Dermis blood vessel endothelial cell (primary cell): ENCODE results near the gene EFCAB13. TPM values are rescaled to one million over a fixed set of nuclear protein-coding genes. Genes with fewer than 3 reads are reported as not detected.

Experiments
- DNase-seq: peaks from one replicate; pipeline ENCODE4 v3.0.0; 2010
- total RNA-seq: library from RNA; depleted of rRNA; stranded (reverse); fragments of >200 nt; gene quantifications from 2 replicates; pipeline ENCODE4 v1.2.3, GENCODE V29; 2014

Gene EFCAB13
- total RNA-seq = 6.6 and 17.2 TPM in 2 replicates

- peak; percentile 96 for DNase-seq
Observed at GRCh38 chr17:47323382-47324223, at the start of gene EFCAB13. Gene EFCAB13 (plus strand): TSS chr17:47323955. CDS start chr17:47328354, 4,399 bp downstream.

GRCh38 chr17:47274319-47275069 is 49.3 kb upstream of the EFCAB13 start:
- DNase-seq = no peak

GRCh38 chr17:47275245-47275984 is 48.3 kb upstream of the EFCAB13 start:
- no peak for DNase-seq

- DNase-seq = no peak
Observed at GRCh38 chr17:47276444-47276843, 47.3 kb upstream of the EFCAB13 start.

- peak; percentile 86 for DNase-seq
Observed at GRCh38 chr17:47276868-47277267, 46.9 kb upstream of the EFCAB13 start.

- DNase-seq = no peak
Observed at GRCh38 chr17:47277921-47278320, 45.8 kb upstream of the EFCAB13 start.

GRCh38 chr17:47278561-47278960 is 45.2 kb upstream of the EFCAB13 start:
- DNase-seq = no peak

GRCh38 chr17:47279062-47279801 is 44.5 kb upstream of the EFCAB13 start:
- DNase-seq = peak; percentile 91

- no peak for DNase-seq
Observed at GRCh38 chr17:47280072-47280811, 43.5 kb upstream of the EFCAB13 start.

- DNase-seq = no peak
Observed at GRCh38 chr17:47281216-47281615, 42.5 kb upstream of the EFCAB13 start.

GRCh38 chr17:47285003-47285402 is 38.8 kb upstream of the EFCAB13 start:
- DNase-seq = no peak

GRCh38 chr17:47286198-47286914 is 37.4 kb upstream of the EFCAB13 start:
- DNase-seq = peak; percentile 39

GRCh38 chr17:47287068-47287467 is 36.7 kb upstream of the EFCAB13 start:
- no peak for DNase-seq

- no peak for DNase-seq
Observed at GRCh38 chr17:47287639-47288038, 36.1 kb upstream of the EFCAB13 start.

GRCh38 chr17:47288531-47289116 is 35.1 kb upstream of the EFCAB13 start:
- no peak for DNase-seq

GRCh38 chr17:47289302-47289701 is 34.5 kb upstream of the EFCAB13 start:
- DNase-seq = no peak

GRCh38 chr17:47290870-47291241 is 32.9 kb upstream of the EFCAB13 start:
- no peak for DNase-seq

- no peak for DNase-seq
Observed at GRCh38 chr17:47291242-47291873, 32.4 kb upstream of the EFCAB13 start.

- no peak for DNase-seq
Observed at GRCh38 chr17:47292206-47292605, 31.5 kb upstream of the EFCAB13 start.
